ENCODE measurements around the gene MTR. TPM values are rescaled to one million over a fixed set of nuclear protein-coding genes. Genes with fewer than 3 reads are reported as not detected.

Gene MTR
- total RNA-seq, 1 donor from 2014 or later: 37.8 TPM

- no peak overlapping the region for H3K4me3 Mint-ChIP-seq (ENCODE audit: unreplicated experiment)
- H3K27ac Mint-ChIP-seq (ENCODE audit: unreplicated experiment): no peak overlapping the region
- no peak for DNase-seq (ENCODE audit: extremely low spot score, unreplicated experiment)
- H3K4me1 Mint-ChIP-seq (ENCODE audit: unreplicated experiment): no peaks in the 10 kb centered on the region
- no peaks in the 10 kb centered on the region for H3K9me3 Mint-ChIP-seq (ENCODE audit: unreplicated experiment)
- peaks cover 58% of the 10 kb centered on the region for H3K36me3 Mint-ChIP-seq (ENCODE audit: unreplicated experiment)
- H3K27me3 Mint-ChIP-seq (ENCODE audit: unreplicated experiment): no peaks in the 10 kb centered on the region
- TF ChIP-seq CTCF (IDR thresholded peaks at IDR 0.05): no peak
Measured at GRCh38 chr1:236834876-236835275, 39.8 kb downstream of the MTR start.

- no peak for TF ChIP-seq CTCF (IDR thresholded peaks at IDR 0.05)
- Mint-ChIP-seq H3K27me3 (ENCODE audit: unreplicated experiment) (no peaks in the 10 kb centered on the region), H3K4me3 (ENCODE audit: unreplicated experiment) (no peak overlapping the region), H3K9me3 (ENCODE audit: unreplicated experiment) (no peaks in the 10 kb centered on the region), H3K36me3 (ENCODE audit: unreplicated experiment) (peaks cover 59% of the 10 kb centered on the region), H3K27ac (ENCODE audit: unreplicated experiment) (no peak overlapping the region), H3K4me1 (ENCODE audit: unreplicated experiment) (no peaks in the 10 kb centered on the region)
- no peak for DNase-seq (ENCODE audit: extremely low spot score, unreplicated experiment)
Measured at GRCh38 chr1:236835491-236835890, 40.4 kb downstream of the MTR start.

- no peak overlapping the region for H3K4me3 Mint-ChIP-seq (ENCODE audit: unreplicated experiment)
- no peak for TF ChIP-seq CTCF (IDR thresholded peaks at IDR 0.05)
- DNase-seq (ENCODE audit: extremely low spot score, unreplicated experiment): no peak
- H3K27me3 Mint-ChIP-seq (ENCODE audit: unreplicated experiment): no peaks in the 10 kb centered on the region
- H3K9me3 Mint-ChIP-seq (ENCODE audit: unreplicated experiment): no peaks in the 10 kb centered on the region
- H3K36me3 Mint-ChIP-seq (ENCODE audit: unreplicated experiment): peaks cover 61% of the 10 kb centered on the region
- no peak overlapping the region for H3K27ac Mint-ChIP-seq (ENCODE audit: unreplicated experiment)
- no peaks in the 10 kb centered on the region for H3K4me1 Mint-ChIP-seq (ENCODE audit: unreplicated experiment)
Measured at GRCh38 chr1:236836157-236836556, 41.1 kb downstream of the MTR start.

- no peaks in the 10 kb centered on the region for H3K9me3 Mint-ChIP-seq (ENCODE audit: unreplicated experiment)
- no peak for TF ChIP-seq CTCF (IDR thresholded peaks at IDR 0.05)
- H3K27ac Mint-ChIP-seq (ENCODE audit: unreplicated experiment): no peak overlapping the region
- H3K36me3 Mint-ChIP-seq (ENCODE audit: unreplicated experiment): peaks cover 61% of the 10 kb centered on the region
- no peak for DNase-seq (ENCODE audit: extremely low spot score, unreplicated experiment)
- H3K4me3 Mint-ChIP-seq (ENCODE audit: unreplicated experiment): no peak overlapping the region
- H3K4me1 Mint-ChIP-seq (ENCODE audit: unreplicated experiment): no peaks in the 10 kb centered on the region
- H3K27me3 Mint-ChIP-seq (ENCODE audit: unreplicated experiment): no peaks in the 10 kb centered on the region
Measured at GRCh38 chr1:236837115-236837514, 42.0 kb downstream of the MTR start.

GRCh38 chr1:236837897-236838296 is 42.8 kb downstream of the MTR start:
- Mint-ChIP-seq H3K9me3 (ENCODE audit: unreplicated experiment) (no peaks in the 10 kb centered on the region), H3K36me3 (ENCODE audit: unreplicated experiment) (peaks cover 59% of the 10 kb centered on the region), H3K4me1 (ENCODE audit: unreplicated experiment) (no peaks in the 10 kb centered on the region), H3K27me3 (ENCODE audit: unreplicated experiment) (no peaks in the 10 kb centered on the region), H3K27ac (ENCODE audit: unreplicated experiment) (no peak overlapping the region), H3K4me3 (ENCODE audit: unreplicated experiment) (no peak overlapping the region)
- no peak for TF ChIP-seq CTCF (IDR thresholded peaks at IDR 0.05)
- DNase-seq (ENCODE audit: extremely low spot score, unreplicated experiment): no peak

Measured in osteocyte (in vitro differentiated cells).